HG03064 (cell line): ENCODE results near the gene MGLL.
"Not testable (repeated sequence)": the region's sequence is repeated elsewhere in the genome, so short reads cannot be mapped to it uniquely, and the experiment has no call there.

Experiments used
- ATAC-seq: cut with Tn5 transposase; IDR thresholded peaks from one replicate; pipeline ENCODE4 v1.9.1; 2021; ENCODE audit warnings: low read depth; ENCODE audit not compliant: unreplicated experiment

MGLL gene

DNA sequence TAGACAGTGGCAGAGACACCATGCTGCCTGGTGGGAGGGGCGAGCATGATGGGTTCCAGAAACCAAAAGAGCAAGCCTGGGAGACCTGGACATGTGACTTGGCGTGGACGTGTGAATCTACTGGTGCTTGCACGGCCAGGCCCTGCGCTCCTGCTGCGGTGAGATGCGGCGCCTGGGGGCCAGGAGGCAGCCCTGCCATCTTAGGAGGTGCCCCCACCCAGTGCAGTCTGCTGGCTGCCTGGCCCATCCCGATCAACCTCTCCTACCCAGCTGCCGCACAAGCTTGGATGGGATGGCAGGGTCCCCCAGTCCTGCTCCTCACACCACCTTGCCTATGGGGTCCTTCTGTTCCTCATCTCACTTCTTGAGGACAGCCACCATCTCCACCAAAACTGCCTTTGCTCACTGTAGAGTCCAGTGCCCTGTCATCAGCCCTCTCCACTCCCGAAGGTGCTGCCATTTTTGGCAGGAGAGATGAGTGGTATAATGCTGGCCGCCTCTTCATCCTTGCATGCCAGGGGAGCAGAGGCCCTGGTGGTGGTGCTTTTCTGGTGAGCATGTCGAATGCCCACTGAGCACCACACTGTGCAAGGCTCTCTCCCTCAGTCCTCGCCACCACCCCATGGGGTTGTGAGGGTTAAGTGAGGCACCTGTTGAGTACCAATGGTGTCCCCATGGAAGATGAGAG lies 152.6 kb downstream of the MGLL start:
- ATAC-seq, result no peak

DNA sequence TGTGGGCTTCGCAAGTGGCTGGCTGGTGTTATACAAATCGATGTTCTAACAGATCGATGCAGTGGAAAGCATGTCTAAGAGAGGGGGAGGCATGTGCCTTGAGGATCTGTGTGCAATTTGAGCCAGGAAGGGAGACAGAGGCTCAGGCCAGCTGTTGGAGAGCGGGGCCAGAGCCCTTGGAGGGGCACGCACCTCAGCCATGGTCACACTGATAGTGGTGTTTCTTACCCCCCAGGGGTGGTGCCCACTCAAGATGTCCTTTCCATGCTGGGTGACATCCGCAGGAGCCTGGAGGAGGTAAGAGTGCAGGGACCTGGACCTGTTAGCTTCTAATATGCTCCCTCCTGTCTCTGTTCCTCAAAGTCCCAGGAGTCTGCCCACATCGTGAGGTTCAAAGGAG lies 153.4 kb downstream of the MGLL start:
- ATAC-seq, result no peak

DNA sequence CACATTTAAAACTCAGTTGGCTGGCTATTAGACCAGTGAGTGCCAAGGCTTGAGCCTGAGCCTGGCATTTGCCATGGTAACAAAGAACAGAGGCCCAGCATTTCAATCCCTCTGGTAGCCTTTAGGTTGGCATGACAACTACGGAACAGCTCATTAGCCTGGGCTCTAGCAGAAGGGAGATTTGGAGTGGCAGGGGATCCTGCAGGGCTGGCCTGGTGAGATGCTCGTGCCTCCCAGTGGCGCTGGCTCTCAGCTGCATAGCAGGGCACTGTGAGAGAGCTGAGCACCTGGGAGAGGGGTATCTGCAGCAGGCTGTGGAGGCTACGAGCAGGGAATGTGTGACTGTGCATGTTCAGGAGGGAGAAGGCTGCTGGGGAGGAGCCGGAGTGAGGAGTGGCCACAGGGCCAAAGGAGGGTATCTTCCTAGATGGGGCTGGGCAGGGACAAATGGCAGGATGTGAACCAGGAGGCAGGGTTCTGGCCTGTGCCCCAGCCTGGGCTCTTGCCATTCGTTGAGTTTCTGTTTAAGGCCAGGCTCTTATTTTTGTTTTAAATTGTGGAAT lies 155.1 kb downstream of the MGLL start:
- no peak for ATAC-seq

DNA sequence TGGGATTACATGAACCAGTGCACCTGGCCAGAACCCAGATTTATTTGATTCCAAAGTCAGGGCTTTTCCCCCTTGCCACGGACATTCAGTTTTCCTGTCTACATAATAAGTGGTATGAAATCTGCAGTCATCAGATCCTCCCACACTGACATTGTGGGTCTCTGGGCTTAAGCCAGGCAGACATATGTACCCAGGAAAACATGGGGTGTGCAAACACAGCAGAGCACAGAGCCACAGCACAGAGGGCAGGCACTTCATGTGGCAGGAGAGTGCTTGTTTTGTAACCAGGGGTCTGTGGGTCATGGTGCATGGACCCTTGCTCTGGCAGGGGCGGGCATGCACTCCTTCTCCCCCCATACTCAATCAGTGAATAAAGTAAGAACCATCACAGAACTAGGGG lies 155.6 kb downstream of the MGLL start:
- no peak for ATAC-seq

DNA sequence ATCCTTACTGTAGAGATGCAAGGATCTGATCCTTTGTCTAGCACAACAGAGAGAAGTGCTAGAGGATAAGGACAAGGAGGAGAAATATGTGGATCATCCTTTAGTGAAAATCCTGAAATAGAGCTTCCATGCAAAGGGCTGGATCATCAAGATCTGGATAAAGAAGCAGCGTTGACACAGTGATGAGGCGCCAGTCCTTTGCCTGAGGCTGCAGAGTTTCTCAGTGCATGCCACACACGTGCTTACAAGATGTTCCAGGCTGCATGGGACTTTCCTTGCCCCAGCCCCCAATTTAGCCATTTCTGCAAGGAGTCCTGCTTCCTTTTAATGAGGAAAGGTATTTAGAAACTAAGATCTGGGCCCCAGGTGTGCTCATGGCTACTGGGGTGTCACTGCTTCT lies 156.7 kb downstream of the MGLL start:
- no peak for ATAC-seq

DNA sequence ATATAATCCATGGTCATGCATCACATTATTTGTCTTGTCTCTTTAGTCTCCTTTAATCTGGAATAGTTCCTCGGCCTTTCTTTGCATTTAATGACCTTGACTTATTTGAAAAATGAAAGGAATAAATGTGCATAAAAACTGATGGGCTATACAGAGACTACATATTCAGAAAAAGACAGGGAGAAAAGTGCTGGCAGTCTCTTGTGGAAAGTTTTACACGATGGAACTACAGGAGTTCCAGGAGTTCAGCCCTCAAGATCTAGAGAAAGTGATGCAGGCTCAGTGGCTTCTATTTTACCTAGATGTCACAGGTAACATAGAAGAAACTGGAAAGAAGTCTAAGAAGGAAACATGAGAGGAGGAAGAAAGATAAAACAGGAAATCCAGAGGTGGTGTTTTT lies 157.2 kb downstream of the MGLL start:
- no peak for ATAC-seq

DNA sequence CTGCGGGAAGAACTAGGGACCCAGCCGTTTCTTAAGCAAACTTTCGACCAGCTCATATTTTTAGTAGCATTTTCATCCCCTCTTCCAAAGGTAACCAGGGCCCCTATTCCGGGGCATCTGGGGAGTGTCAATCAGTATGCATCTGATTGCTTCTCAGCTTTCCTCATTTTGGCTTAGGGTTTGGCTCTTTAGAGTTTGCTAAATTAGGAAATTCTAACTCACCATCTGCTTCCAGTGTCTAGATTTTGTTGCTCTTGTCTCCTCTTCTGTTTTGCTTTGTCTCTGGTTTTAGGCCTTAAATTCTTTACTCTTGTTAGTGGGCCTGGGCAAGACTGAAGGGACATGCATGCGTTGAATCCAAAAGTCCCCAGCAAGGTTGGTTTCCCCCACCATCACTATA lies 159.2 kb downstream of the MGLL start:
- ATAC-seq, result no peak

DNA sequence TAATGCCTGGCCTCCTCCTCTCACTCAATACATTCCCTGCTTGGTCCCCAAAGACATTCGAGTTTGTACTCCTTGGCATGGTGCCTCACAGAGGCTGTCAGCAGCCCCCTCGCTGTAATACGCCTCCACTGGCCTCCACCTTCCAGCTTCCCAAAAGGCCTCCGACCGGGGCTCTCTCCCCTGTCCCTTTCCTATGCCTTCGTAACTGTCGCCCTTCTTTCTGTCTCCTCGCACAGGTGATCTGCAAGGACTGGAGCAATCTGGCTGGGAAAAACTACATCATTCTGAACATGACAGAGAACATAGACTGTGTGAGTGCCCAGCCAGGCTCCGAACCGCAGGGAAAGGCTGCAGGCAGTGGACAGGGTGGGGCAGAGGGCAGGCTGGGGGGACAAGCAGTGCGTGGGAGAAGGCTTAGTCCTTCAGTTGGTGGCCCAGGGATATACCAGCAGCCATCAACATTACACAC lies 160.3 kb downstream of the MGLL start:
- ATAC-seq, result no peak

DNA sequence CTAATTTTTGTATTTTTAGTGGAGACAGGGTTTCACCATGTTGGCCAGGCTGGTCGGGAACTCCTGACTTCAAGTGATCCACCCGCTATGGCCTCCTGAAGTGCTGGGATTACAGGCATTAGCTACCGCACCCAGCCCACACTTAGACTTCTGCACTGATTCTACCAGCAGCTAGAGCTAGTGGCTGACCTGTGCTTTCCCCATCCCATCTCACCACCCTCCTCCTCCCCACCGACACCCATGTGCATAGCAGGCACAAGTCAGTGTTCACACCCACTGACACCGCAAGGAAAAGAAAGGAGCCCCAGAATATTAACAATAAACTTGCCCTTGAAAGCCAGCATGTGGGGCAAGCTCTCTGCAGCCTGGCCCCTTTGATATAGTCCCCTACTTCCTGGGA lies 160.7 kb downstream of the MGLL start:
- ATAC-seq, result no peak

DNA sequence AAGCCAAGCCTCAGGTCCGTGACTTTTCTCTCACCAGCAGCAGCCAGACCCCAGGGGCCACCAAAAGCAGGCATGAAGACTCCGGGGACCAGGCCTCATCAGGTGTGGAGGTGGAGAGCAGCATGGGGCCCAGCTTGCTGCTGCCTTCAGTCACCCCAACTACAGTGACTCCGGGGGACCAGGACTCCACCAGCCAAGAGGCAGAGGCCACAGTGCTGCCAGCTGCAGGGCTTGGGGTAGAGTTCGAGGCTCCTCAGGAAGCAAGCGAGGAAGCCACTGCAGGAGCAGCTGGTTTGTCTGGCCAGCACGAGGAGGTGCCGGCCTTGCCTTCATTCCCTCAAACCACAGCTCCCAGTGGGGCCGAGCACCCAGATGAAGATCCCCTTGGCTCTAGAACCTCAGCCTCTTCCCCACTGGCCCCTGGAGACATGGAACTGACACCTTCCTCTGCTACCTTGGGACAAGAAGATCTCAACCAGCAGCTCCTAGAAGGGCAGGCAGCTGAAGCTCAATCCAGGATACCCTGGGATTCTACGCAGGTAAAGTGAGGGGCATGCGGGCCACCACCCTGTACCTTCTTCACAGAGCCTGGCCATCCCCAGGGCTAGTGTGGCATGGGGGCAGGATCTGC lies 161.6 kb downstream of the MGLL start:
- ATAC-seq, result no peak

DNA sequence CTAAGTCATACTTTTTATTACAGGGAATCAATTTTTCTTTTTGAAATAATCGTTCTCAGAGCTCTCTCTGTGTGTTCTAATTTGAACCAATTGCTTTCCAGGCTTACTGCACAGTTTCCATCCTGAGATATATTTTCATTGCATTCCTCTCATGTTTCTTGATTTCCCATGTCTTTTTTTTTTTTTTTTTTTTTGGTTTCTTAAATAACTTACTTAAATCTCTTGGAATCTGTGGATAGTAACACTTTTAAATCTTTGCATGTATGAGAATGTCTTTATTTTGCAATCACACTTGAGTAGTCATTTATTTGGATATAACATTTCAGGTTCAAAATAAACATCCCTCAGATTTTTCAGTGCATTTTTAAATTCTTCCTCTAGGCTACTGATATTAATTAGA lies 164.1 kb downstream of the MGLL start:
- no peak for ATAC-seq

DNA sequence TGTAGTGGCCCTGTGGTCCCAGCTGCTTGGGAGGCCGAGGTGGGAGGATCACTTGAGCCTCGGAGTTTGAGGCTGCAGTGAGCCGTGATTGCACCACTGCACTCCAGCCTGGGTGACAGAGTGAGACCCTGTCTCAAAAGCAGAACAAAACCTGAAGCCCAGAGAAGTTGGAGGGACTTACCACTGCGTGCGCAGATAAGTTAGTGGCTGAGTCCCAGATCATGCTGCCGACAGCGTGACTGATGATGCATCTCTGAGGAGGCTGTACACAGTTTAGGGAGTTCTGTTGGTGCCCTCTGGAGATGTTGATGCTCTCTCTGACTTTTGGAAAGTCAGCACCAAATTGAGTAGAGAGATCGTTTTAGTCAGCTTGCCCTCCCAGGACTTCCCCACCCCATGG lies 165.4 kb downstream of the MGLL start:
- ATAC-seq, result no peak

DNA sequence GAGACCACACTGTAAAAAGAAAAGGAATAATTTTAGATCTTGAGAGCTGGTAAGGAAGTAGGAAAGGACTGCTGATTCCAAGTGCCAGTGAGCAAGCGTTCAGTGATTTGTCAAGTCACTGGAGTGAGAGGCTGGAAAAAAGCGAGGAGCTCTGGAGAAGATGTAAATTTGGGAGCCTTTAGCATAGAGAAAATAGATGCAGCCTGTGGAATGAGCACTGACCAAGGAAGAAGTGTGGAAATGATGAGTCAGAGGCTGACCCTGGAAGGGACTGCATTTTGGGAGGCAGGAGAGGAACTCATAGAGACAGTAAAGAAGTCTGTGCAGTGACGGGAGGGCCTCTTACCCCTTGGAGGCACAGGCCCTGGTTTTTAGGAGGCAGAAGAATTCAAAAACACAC lies 166.7 kb downstream of the MGLL start:
- ATAC-seq, result no peak

DNA sequence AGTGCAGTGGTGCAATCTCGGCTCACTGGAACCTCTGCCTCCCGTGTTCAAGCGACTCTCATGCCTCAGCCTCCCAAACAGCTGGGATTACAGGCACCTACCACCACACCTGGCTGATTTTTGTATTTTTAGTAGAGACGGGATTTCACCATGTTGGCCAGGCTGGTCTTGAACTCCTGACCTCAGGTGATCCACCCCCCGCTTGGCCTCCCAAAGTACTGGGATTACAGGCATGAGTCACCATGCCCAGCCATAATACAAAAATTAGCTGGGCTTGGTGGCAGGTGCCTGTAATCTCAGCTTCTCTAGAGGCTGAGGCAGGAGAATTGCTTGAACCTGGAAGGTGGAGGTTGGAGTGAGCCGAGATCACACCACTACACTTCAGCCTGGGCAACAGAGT lies 167.3 kb downstream of the MGLL start:
- not testable (repeated sequence) for ATAC-seq

DNA sequence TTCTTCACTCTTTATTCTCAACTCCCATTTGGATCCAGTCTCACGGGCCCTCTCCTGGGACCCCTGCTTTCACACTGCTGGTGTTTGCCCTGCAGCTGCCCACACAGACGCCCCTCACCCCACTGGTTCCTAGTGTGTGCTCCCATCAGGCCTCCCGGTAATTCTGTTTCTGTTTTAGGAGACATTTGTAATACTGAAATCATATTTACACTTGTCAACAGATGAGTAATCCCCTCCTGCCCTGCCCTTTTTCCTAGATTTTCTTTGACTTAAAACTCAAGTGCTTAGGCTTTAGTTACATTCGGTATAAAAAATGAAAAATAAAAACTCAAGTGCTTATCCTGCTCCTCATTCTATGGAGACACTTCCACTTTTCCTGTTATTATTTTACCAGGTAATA lies 167.9 kb downstream of the MGLL start:
- no peak for ATAC-seq

DNA sequence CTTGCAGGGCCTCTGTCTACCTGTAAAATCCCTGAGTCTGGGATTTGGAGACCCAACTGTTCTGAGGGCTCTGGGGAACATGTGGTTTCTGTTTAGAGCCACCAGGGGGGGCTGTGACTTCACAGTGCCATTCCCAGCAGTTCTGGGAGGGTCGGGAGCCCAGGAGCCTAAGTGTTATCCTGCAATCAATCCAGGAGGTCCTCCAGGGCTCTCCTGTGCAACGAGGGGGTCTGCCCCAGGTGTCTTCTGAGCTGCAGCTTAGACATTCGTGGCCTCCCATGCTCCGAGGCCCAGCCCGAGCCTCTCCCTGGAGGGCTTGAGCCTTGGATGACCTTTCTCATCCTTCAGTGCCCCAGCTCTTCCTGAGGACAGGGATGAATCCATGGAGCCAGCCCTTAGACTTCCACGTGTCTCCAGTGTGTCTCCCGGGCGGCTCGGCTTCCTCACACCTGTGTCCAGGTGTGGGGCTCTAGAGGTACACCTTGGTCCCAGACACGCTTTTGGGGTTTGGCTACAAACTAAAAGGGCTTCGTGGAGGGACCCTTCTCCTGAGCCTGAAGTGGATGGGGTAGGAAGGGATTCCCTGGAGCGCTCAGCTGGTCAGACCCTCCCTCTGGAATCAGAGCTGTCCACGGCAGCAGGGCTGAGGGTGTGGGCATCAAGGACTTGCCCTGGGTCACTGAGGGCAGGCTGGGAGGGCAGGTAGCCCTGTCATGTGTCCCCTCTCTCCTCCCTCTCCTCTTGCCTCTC lies 169.9 kb downstream of the MGLL start:
- ATAC-seq, result no peak

DNA sequence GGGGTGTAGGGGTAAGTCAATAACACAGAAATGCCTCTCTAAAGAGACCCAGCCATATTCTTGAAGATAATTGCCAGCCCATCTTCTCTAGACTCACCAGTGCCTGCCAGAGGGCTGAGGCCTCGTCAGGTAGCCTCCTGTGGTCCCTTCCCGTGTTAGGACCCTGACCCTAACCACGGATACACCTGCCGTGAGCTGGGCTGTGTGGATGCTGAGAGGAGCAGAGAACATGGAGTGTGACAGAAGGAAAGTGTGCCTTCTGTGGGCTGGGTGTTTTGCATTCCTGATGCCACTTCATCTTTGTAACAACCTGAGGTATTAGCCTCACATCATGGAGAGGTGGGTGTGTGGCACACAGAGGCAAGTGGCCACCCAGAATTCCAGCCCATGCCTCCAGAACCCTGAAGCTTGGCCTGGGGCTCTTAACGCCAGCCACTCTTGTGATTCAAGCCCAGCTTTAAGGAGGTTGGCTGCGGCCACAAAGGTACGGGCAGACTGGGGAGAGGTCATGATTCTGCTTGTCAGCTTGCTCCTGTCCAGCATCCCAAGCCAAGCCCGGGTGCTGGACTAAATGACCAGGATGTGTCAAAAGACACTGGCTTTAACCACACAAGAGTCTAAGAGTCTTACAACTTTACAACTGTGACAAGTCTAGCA lies 170.7 kb downstream of the MGLL start:
- ATAC-seq, result no peak

DNA sequence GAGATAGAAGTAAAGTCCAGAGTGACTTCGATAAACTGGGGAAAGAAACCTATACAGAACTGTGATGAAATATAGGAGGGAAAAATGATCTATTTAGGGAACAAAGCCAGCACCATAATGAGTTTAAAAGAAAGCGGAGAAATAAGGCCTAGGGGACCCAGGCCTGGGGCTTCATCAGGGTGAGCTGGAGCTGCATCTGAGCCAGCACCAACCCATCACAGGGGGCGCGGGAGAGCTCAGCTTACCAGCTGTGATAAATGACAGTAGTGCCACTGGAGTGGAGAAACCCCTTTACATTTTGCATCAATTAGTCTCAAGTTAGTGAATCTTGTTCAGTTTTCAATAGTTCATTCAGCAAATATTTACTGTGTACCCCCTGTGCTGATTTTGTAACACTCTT lies 172.1 kb downstream of the MGLL start:
- no peak for ATAC-seq

DNA sequence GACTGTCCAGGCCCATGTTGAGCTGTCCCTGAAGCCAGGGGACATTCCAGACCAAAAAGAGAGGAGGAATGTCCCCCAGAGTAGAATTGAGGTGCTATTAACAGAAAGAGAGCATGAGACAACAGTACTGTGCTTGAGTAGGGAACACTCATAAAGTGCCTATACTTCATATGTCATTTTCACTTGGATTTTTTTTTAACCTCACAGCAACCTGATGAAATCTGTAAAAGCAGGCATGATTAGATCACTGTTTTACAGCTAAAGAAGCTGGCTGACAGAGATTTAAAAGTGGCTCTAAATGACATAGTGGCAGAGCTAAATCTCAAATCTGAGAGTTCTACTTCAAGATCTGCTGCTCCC lies 174.5 kb downstream of the MGLL start:
- ATAC-seq, result no peak

DNA sequence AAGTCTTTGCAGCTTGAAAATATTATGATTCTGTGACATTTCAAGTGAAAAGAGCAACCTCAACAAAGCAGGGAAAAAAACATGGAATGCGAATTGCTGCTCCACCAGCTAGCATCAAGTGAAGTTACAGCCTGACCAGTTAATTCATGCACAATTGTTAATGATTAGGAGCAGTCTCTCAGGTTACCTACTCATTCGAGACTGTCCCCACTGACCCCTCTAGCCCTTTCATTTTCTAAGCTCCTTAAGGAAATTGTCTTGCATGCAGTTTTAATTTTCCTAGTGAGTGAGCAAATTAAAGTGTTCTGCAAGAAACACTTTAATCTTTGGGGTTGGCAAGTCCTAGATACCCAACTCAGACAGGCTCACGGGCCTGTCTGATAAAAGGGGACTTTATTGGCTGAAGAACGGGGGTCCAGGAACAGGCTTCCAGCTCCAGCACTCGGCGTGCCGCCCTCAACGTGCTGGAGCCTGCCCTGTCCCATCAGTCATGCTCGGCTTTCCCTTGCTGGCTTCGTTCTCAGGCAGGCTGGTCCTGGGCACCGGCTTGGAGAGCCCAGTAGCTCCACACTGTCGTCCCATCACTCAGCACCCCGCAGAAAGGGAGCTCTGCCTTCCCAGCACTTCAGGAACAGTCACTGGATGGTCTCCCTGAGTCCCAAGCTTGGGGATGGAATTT lies 175.0 kb downstream of the MGLL start:
- ATAC-seq, result no peak
